ENCODE data around the gene CXCL1. TPM values are rescaled to one million over a fixed set of nuclear protein-coding genes. Genes with fewer than 3 reads are reported as not detected.

CXCL1 gene
- total and polyA plus RNA-seq, 2 donors (not counting 3 experiments of a cell fraction or from before 2014, with no cell fraction given), result 20.0 to 26.7 TPM

DNA sequence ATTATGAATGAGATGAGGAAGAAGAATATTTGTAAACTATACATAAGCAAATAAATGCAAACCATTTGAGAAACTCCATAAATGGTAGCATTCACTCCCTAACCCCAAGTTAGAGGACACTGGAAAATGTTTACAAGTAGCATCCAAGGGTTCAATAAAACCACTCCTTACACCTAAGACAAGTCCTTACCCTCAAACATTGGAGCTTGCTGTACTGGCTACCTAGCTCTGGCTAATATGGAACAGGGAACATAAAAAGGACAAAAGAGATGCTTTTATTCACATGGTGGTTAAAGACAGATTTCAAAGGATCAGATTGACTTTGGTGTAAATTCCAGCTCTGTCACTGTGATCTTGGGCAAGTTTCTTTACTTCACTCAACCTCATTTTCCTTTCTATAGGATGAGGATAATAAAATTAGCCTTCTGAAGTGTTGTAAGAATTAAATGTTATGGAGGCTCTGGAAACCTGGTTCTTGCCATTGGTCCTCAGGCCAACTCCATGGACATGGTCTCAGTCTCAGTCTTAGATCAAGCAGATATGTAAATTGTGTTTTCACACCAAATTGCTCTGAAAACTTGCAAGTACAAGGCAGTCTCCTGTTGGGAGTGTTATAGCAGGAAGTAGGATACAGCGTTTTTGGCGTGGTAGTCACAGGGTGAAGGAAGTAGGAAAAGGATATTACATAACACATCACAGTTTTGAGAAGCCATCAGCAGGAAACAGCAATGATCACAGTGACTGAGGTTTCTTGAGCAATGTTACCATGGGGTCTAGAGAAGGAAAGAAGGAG is 3.3 kb downstream of the CXCL1 start:
- H3K9me3 ChIP-seq (replicated peaks; ENCODE audit: control insufficient read depth, insufficient read depth, low read length), result no peaks in the 10 kb centered on the region
- no peak overlapping the region for H3K4me3 ChIP-seq (replicated peaks in 1 of 3; ENCODE audit: insufficient read depth in 1 of 3, low read depth in 1 of 3, low read length in 3 of 3)
- no peaks in the 10 kb centered on the region for H3K9me1 ChIP-seq (replicated peaks; ENCODE audit: control insufficient read depth, extremely low read depth, insufficient read depth, low read length)
- H3K27me3 ChIP-seq (ENCODE audit: control insufficient read depth in 2 of 2, insufficient read depth in 2 of 2, low read length in 2 of 2), result no peaks in the 10 kb centered on the region
- peak; percentile 93 for FAIRE-seq
- peak; percentile 62 for DNase-seq (ENCODE audit: low read depth, low spot score)
- H3K4me1 ChIP-seq (ENCODE audit: control insufficient read depth, extremely low read depth, insufficient read depth, low read length), result peaks cover 35% of the 10 kb centered on the region
- no peak for TF ChIP-seq EZH2 (IDR thresholded peaks at IDR 0.05; ENCODE audit: borderline replicate concordance, low read depth, low read length, severe bottlenecking)
- TF ChIP-seq FOS (IDR thresholded peaks at IDR 0.05; ENCODE audit: borderline replicate concordance, insufficient read depth, low read length), result peak; percentile 63
- peak; percentile 88 for TF ChIP-seq GATA2 (IDR thresholded peaks at IDR 0.05; ENCODE audit: insufficient read depth, insufficient read length, low read depth, low read length)
- TF ChIP-seq, protein P1, sequence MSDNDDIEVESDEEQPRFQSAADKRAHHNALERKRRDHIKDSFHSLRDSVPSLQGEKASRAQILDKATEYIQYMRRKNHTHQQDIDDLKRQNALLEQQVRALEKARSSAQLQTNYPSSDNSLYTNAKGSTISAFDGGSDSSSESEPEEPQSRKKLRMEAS (IDR thresholded peaks at IDR 0.05; ENCODE audit: insufficient read depth, insufficient read length), result no peak
- peak; percentile 56 for TF ChIP-seq POLR2AphosphoS5 (IDR thresholded peaks at IDR 0.05; ENCODE audit: insufficient read depth, low read depth, low read length)
- peak; percentile 74 for TF ChIP-seq POLR2A (IDR thresholded peaks at IDR 0.05; ENCODE audit: low read depth, low read length)
- TF ChIP-seq, protein P2, sequence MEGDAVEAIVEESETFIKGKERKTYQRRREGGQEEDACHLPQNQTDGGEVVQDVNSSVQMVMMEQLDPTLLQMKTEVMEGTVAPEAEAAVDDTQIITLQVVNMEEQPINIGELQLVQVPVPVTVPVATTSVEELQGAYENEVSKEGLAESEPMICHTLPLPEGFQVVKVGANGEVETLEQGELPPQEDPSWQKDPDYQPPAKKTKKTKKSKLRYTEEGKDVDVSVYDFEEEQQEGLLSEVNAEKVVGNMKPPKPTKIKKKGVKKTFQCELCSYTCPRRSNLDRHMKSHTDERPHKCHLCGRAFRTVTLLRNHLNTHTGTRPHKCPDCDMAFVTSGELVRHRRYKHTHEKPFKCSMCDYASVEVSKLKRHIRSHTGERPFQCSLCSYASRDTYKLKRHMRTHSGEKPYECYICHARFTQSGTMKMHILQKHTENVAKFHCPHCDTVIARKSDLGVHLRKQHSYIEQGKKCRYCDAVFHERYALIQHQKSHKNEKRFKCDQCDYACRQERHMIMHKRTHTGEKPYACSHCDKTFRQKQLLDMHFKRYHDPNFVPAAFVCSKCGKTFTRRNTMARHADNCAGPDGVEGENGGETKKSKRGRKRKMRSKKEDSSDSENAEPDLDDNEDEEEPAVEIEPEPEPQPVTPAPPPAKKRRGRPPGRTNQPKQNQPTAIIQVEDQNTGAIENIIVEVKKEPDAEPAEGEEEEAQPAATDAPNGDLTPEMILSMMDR (IDR thresholded peaks at IDR 0.05; ENCODE audit: extremely low read depth in 1 of 2, insufficient read depth in 1 of 2, low read depth in 1 of 2, low read length in 2 of 2), result no peak
- no peak for TF ChIP-seq MYC (IDR thresholded peaks at IDR 0.05; ENCODE audit: low read depth, low read length)
- no peak for TF ChIP-seq JUN (IDR thresholded peaks at IDR 0.05; ENCODE audit: borderline replicate concordance, insufficient read depth, insufficient read length, low read depth)
- H2AFZ ChIP-seq (ENCODE audit: low read depth, low read length), result peak overlapping the region; percentile 76
- dilution Hi-C loops (cut with MboI; ENCODE audit: extremely low pct_ligation_motif_present, low sequenced_read_pairs) (no loop called here), intact Hi-C loops (cut with micrococcal nuclease) (loop anchor here (1.0 kb wide), 1 partner anchor 265 kb away; no protein-coding TSS in a partner anchor)
- POLR2A ChIA-PET, result interaction anchor here (1.0 kb wide), 1 partner anchor 226 kb away, joined by 3 read pairs; the partner anchor contains the start of gene CXCL2
- H3K4me2 ChIP-seq (ENCODE audit: insufficient read depth, low read length), result peak overlapping the region; percentile 57
- H4K20me1 ChIP-seq (replicated peaks; ENCODE audit: control insufficient read depth, extremely low read depth, insufficient read depth, low read length), result no peaks in the 10 kb centered on the region
- peak overlapping the region; percentile 42 for H3K27ac ChIP-seq (ENCODE audit: insufficient read depth, low read depth, low read length)
- no peaks in the 10 kb centered on the region for H3K36me3 ChIP-seq (ENCODE audit: control insufficient read depth in 2 of 2, extremely low read depth in 1 of 2, insufficient read depth in 2 of 2, low read length in 2 of 2)
- BruUV-seq (replicated peaks), result TSS peak; percentile 50
- H3K9ac ChIP-seq (replicated peaks; ENCODE audit: extremely low read depth, insufficient read depth, low read length), result no peak overlapping the region
- CTCF ChIA-PET, result interaction anchor here (0.8 kb wide), 1 partner anchor 227 kb away, joined by 3 read pairs; the partner anchor contains the start of gene CXCL2
- H3K79me2 ChIP-seq (ENCODE audit: control insufficient read depth, insufficient read depth, low read length), result peaks cover 5% of the 10 kb centered on the region
